Amygdala (tissue), 56 donors: ENCODE data around the gene CAMK4.

ENCODE experiments used
- DNase-seq, 56 donors: peaks; one replicate each; lab custom pipeline; 2025; lab: John Stamatoyannopoulos, UW

The CAMK4 gene

GRCh38 chr5:111228520-111229220, 4.5 kb downstream of the CAMK4 start:
- DNase-seq, result no peak

GRCh38 chr5:111229221-111229835, 5.1 kb downstream of the CAMK4 start:
- no peak for DNase-seq

- no peak for DNase-seq
These were observed 6.0 kb downstream of the CAMK4 start for GRCh38 chr5:111229871-111230810.

- DNase-seq, result no peak
These were observed 6.9 kb downstream of the CAMK4 start for GRCh38 chr5:111231119-111231518.

GRCh38 chr5:111232311-111233051, 8.3 kb downstream of the CAMK4 start:
- no peak for DNase-seq

- DNase-seq, result no peak
These were observed 8.8 kb downstream of the CAMK4 start for GRCh38 chr5:111233052-111233374.

GRCh38 chr5:111234125-111234524, 9.9 kb downstream of the CAMK4 start:
- no peak for DNase-seq

GRCh38 chr5:111235635-111236034, 11.5 kb downstream of the CAMK4 start:
- no peak for DNase-seq

GRCh38 chr5:111236348-111236747, 12.2 kb downstream of the CAMK4 start:
- DNase-seq, result no peak

- DNase-seq, result no peak
These were observed 12.8 kb downstream of the CAMK4 start for GRCh38 chr5:111236995-111237394.

- no peak for DNase-seq
These were observed 13.3 kb downstream of the CAMK4 start for GRCh38 chr5:111237470-111237869.

- DNase-seq, result peak in 1 of 56 donors; percentile 6
These were observed 14.4 kb downstream of the CAMK4 start for GRCh38 chr5:111238431-111239225.

- DNase-seq, result no peak
These were observed 17.5 kb downstream of the CAMK4 start for GRCh38 chr5:111241696-111242095.

GRCh38 chr5:111242606-111243005, 18.4 kb downstream of the CAMK4 start:
- no peak for DNase-seq

- no peak for DNase-seq
These were observed 19.1 kb downstream of the CAMK4 start for GRCh38 chr5:111243318-111243717.

- no peak for DNase-seq
These were observed 21.5 kb downstream of the CAMK4 start for GRCh38 chr5:111245654-111246053.

GRCh38 chr5:111246459-111246858, 22.3 kb downstream of the CAMK4 start:
- DNase-seq, result no peak

- no peak for DNase-seq
These were observed 24.4 kb downstream of the CAMK4 start for GRCh38 chr5:111248571-111248970.

- DNase-seq, result no peak
These were observed 27.7 kb downstream of the CAMK4 start for GRCh38 chr5:111251921-111252320.
